Neural cell (in vitro differentiated cells): ENCODE results near the gene PGM2L1. TPM values are rescaled to one million over a fixed set of nuclear protein-coding genes. Genes with fewer than 3 reads are reported as not detected.

Experiments
- H2AFZ ChIP-seq: fragments of 200-600, 300-800 bp; sonication (generic), shearing (Covaris generic); 2 replicates; pipeline ENCODE4 v1.6.0; 2014; ENCODE audit warnings: low read depth, mild to moderate bottlenecking, antibody characterized with exemption, low read length, moderate library complexity
- H3F3A ChIP-seq: fragments of 200-600 bp; shearing (Covaris generic); 2 replicates; pipeline ENCODE4 v1.6.1; 2016; ENCODE audit warnings: mild to moderate bottlenecking, moderate library complexity, mixed read lengths, antibody characterized with exemption, low read length; ENCODE audit not compliant: insufficient read depth, poor library complexity, severe bottlenecking
- H3K27ac ChIP-seq: fragments of 200-600, 300-800 bp; sonication (generic), shearing (Covaris generic); 2 replicates; pipeline ENCODE4 v1.5.1; 2014; ENCODE audit warnings: mild to moderate bottlenecking, low read length, moderate library complexity
- H3K27me3 ChIP-seq: fragments of 300-800, 200-600 bp; sonication (generic), shearing (Covaris generic); 2 replicates; pipeline ENCODE4 v1.6.0; 2014; ENCODE audit warnings: mild to moderate bottlenecking, low read depth, low read length, moderate library complexity; ENCODE audit not compliant: insufficient read depth
- H3K36me3 ChIP-seq: fragments of 300-800, 200-600 bp; sonication (generic), shearing (Covaris generic); 2 replicates; pipeline ENCODE4 v1.5.1; 2014; ENCODE audit warnings: mild to moderate bottlenecking, antibody characterized with exemption, low read length, moderate library complexity; ENCODE audit not compliant: insufficient read depth
- H3K4me2 ChIP-seq: fragments of 300-800, 200-600 bp; sonication (generic), shearing (Covaris generic); 2 replicates; pipeline ENCODE4 v1.6.0; 2014; ENCODE audit warnings: mild to moderate bottlenecking, low read length
- H3K4me3 ChIP-seq: fragments of 300-800, 200-600 bp; sonication (generic), shearing (Covaris generic); 2 replicates; pipeline ENCODE4 v1.5.1; 2014; ENCODE audit warnings: mild to moderate bottlenecking, low read length, moderate library complexity
- H3K79me2 ChIP-seq: fragments of 200-600 bp; shearing (Covaris generic); replicated peaks from 2 replicates; pipeline ENCODE4 v1.6.0; 2014; ENCODE audit warnings: mild to moderate bottlenecking, low read length, moderate library complexity; ENCODE audit not compliant: insufficient read depth
- H3K9ac ChIP-seq: fragments of 300-800, 200-600 bp; sonication (generic), shearing (Covaris generic); 2 replicates; pipeline ENCODE4 v1.6.1; 2016; ENCODE audit warnings: mild to moderate bottlenecking, low read length, mixed read lengths
- H3K9me2 ChIP-seq: fragments of 200-600 bp; shearing (Covaris generic); 2 replicates; pipeline ENCODE4 v1.6.1; 2016; ENCODE audit warnings: mild to moderate bottlenecking, low read length, mixed read lengths; ENCODE audit not compliant: insufficient read depth
- H3K9me3 ChIP-seq: fragments of 200-600, 300-800 bp; sonication (generic), shearing (Covaris generic); 2 replicates; pipeline ENCODE4 v1.6.1; 2016; ENCODE audit warnings: mild to moderate bottlenecking, mixed run types, low read length, moderate library complexity, mixed read lengths
- H4K20me1 ChIP-seq: fragments of 200-600 bp; shearing (Covaris generic); 2 replicates; pipeline ENCODE4 v1.6.1; 2016; ENCODE audit warnings: mild to moderate bottlenecking, mixed run types; ENCODE audit not compliant: insufficient read depth
- CTCF ChIP-seq: fragments of 450-650 bp; IDR thresholded peaks from 2 replicates; pipeline ENCODE4 v1.5.1; 2014; ENCODE audit warnings: antibody characterized with exemption, mild to moderate bottlenecking, moderate library complexity; ENCODE audit not compliant: poor library complexity, severe bottlenecking
- EP300 ChIP-seq: fragments of 450-650 bp; conservative IDR thresholded peaks from 2 replicates; pipeline ENCODE4 v1.6.1; 2014; ENCODE audit warnings: antibody characterized with exemption, mild to moderate bottlenecking, moderate library complexity; ENCODE audit not compliant: poor library complexity, severe bottlenecking
- EZH2 ChIP-seq: fragments of 200-600, 300-800 bp; shearing (Covaris generic), sonication (generic); IDR thresholded peaks from 2 replicates; pipeline ENCODE4 v1.6.1; 2014; ENCODE audit warnings: antibody characterized with exemption, low read length, borderline replicate concordance, mild to moderate bottlenecking; ENCODE audit not compliant: insufficient read depth, poor library complexity, severe bottlenecking
- MXI1 ChIP-seq: fragments of 450-650 bp; conservative IDR thresholded peaks from 2 replicates; pipeline ENCODE4 v1.6.1; 2014; ENCODE audit warnings: antibody characterized with exemption, mild to moderate bottlenecking; ENCODE audit not compliant: poor library complexity, severe bottlenecking
- POLR2AphosphoS5 ChIP-seq: IDR thresholded peaks from 2 replicates; pipeline ENCODE4 v1.6.1; 2012
- RAD21 ChIP-seq: fragments of 450-650 bp; conservative IDR thresholded peaks from 2 replicates; pipeline ENCODE4 v1.6.1; 2014; ENCODE audit warnings: antibody characterized with exemption, mild to moderate bottlenecking, moderate library complexity
- SMC3 ChIP-seq: fragments of 450-650 bp; conservative IDR thresholded peaks from 2 replicates; pipeline ENCODE4 v1.6.1; 2014; ENCODE audit warnings: antibody characterized with exemption, mild to moderate bottlenecking, moderate library complexity; ENCODE audit not compliant: poor library complexity
- TAF1 ChIP-seq: IDR thresholded peaks from 2 replicates; pipeline ENCODE4 v1.6.1; 2012; ENCODE audit warnings: low read depth
- polyA plus RNA-seq: library from polyadenylated mRNA; depleted of rRNA; stranded (reverse); fragments of >200 nt; gene quantifications from 2 replicates; pipeline ENCODE4 v1.2.3, GENCODE V29; 2014
- TF ChIP-seq, protein P1 (sequence below): IDR thresholded peaks from 2 replicates; pipeline ENCODE4 v1.6.1; 2012; ENCODE audit warnings: borderline replicate concordance

The PGM2L1 gene
- polyA plus RNA-seq, 1 donor from 2014 or later, result 95.0 TPM

- Histone ChIP-seq H3K79me2 (no peaks in the 10 kb centered on the region), H3K9me3 (no peaks in the 10 kb centered on the region), H3K9ac (no peak overlapping the region), H3K9me2 (no peaks in the 10 kb centered on the region), H3K27ac (no peak overlapping the region), H3F3A (no peaks in the 10 kb centered on the region), H3K4me3 (no peak overlapping the region), H3K4me2 (no peak overlapping the region), H2AFZ (no peak overlapping the region), H3K27me3 (no peaks in the 10 kb centered on the region), H3K36me3 (peaks cover 20% of the 10 kb centered on the region), H4K20me1 (no peaks in the 10 kb centered on the region)
- TF ChIP-seq EZH2, result no peak
- TF ChIP-seq RAD21, result no peak
- no peak for TF ChIP-seq POLR2AphosphoS5
- TF ChIP-seq CTCF, result no peak
- TF ChIP-seq EP300, result no peak
- no peak for TF ChIP-seq TAF1
- TF ChIP-seq MXI1, result no peak
- no peak for TF ChIP-seq SMC3
- TF ChIP-seq, protein P1, sequence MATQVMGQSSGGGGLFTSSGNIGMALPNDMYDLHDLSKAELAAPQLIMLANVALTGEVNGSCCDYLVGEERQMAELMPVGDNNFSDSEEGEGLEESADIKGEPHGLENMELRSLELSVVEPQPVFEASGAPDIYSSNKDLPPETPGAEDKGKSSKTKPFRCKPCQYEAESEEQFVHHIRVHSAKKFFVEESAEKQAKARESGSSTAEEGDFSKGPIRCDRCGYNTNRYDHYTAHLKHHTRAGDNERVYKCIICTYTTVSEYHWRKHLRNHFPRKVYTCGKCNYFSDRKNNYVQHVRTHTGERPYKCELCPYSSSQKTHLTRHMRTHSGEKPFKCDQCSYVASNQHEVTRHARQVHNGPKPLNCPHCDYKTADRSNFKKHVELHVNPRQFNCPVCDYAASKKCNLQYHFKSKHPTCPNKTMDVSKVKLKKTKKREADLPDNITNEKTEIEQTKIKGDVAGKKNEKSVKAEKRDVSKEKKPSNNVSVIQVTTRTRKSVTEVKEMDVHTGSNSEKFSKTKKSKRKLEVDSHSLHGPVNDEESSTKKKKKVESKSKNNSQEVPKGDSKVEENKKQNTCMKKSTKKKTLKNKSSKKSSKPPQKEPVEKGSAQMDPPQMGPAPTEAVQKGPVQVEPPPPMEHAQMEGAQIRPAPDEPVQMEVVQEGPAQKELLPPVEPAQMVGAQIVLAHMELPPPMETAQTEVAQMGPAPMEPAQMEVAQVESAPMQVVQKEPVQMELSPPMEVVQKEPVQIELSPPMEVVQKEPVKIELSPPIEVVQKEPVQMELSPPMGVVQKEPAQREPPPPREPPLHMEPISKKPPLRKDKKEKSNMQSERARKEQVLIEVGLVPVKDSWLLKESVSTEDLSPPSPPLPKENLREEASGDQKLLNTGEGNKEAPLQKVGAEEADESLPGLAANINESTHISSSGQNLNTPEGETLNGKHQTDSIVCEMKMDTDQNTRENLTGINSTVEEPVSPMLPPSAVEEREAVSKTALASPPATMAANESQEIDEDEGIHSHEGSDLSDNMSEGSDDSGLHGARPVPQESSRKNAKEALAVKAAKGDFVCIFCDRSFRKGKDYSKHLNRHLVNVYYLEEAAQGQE, result no peak
These were observed 28.1 kb downstream of the PGM2L1 start for GRCh38 chr11:74370123-74370522.

DNA sequence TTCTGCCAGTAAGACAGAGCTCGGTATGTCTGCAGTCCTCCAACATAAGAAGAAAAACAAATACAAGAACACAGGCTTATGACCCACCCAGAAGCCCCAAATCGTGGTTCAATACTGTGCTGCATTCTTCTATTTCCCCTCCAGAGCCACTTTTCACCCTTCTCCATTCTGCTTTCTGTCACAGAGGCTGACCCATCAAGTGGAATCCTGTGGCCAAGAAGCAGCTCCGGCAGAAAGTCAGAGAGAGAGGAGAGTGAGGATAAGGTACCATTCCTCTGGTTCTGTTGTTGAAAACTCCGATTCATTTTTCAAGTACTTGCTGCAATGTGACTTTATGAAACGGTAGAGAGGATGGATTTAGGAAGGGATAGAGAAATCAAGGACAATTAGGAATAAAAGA is 30.4 kb downstream of the PGM2L1 start:
- Histone ChIP-seq H3K9me3 (no peaks in the 10 kb centered on the region), H3K36me3 (peaks cover 16% of the 10 kb centered on the region), H3K4me3 (no peak overlapping the region), H3K27ac (no peak overlapping the region), H3K9me2 (no peaks in the 10 kb centered on the region), H3K27me3 (no peaks in the 10 kb centered on the region), H2AFZ (no peak overlapping the region), H3K79me2 (no peaks in the 10 kb centered on the region), H3K4me2 (no peak overlapping the region), H4K20me1 (no peaks in the 10 kb centered on the region), H3K9ac (no peak overlapping the region), H3F3A (no peaks in the 10 kb centered on the region)
- TF ChIP-seq EP300, result no peak
- no peak for TF ChIP-seq SMC3
- no peak for TF ChIP-seq TAF1
- no peak for TF ChIP-seq RAD21
- no peak for TF ChIP-seq MXI1
- no peak for TF ChIP-seq CTCF
- TF ChIP-seq POLR2AphosphoS5, result no peak
- TF ChIP-seq EZH2, result no peak
- TF ChIP-seq, protein P1, result no peak
